Measurements from ENCODE around the gene MYMX. TPM values are rescaled to one million over a fixed set of nuclear protein-coding genes. Genes with fewer than 3 reads are reported as not detected.

The MYMX gene
- total RNA-seq, 2 donors from 2014 or later = 1.7 to 1.8 TPM

DNA sequence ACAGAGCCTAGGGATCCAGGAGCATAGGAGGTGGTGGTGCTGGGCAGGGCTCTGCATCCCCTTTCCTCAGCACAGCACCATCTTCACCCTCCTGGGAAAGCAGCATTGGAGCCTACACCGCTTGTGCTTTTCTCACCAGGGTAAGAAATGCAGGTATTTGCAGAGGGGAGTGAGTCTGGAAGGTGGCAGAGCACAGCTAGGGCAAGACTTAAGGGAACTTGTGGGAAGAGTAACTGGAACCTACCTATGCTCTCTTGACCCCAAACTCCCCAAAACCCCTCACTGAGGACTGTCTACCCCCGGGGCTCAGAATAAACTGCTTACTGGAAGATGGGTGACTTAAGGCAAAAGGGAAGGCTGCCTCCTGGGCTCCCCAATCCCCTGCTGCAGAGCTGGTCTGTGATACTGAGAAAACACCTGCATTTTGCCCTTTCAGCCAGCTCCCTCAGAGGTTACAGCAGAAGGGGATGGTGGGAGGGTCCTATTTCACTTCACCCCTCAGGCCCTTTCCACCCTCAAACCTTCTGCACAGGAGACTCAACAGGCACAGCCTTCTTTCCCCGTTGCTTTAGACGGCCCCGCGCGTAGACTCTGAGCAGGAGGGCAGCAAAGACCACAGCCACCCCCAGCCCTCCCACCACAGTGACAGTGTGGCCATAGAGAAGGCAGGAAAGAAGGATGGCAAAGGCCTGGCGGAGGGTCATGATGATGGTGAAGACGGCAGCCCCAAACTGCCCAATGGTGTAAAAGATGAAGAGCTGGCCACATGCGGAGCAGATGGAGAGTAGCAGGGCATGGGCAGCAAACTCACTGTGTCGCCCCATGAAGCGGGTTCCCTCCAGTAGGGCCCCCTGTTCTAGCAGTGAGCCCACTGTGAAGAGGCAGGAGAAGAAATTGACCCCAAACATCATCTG, 37.7 kb downstream of the MYMX start:
- H3K4me1 ChIP-seq (ENCODE audit: control insufficient read depth, insufficient read depth, low read length) = peaks cover 3% of the 10 kb centered on the region
- H3K9me3 ChIP-seq (ENCODE audit: control insufficient read depth, low read length) = no peaks in the 10 kb centered on the region
- H3K4me3 ChIP-seq (ENCODE audit: low read length) = no peak overlapping the region
- Mint-ChIP-seq H3K9me3 (no peaks in the 10 kb centered on the region), H3K4me1 (peaks cover 33% of the 10 kb centered on the region), H3K36me3 (ENCODE audit: low read depth) (peaks cover 64% of the 10 kb centered on the region), H3K27ac (peak overlapping the region; percentile 45), H3K27me3 (ENCODE audit: insufficient read depth) (no peaks in the 10 kb centered on the region), H3K4me3 (no peak overlapping the region)
- WGBS, 2 experiments (ENCODE audit: insufficient coverage in 1 of 2, insufficient read length in 1 of 2) = 89 to 92% methylated on average over 7 to 12 of the region's 12 CpGs
- no peaks in the 10 kb centered on the region for H3K27me3 ChIP-seq (ENCODE audit: control insufficient read depth, insufficient read depth, low read length, poor library complexity, severe bottlenecking)
- H3K27ac ChIP-seq (ENCODE audit: low read depth, low read length) = no peak overlapping the region
- peaks cover 60% of the 10 kb centered on the region for H3K36me3 ChIP-seq (ENCODE audit: control insufficient read depth, insufficient read depth, low read length)
- TF ChIP-seq, protein P1, sequence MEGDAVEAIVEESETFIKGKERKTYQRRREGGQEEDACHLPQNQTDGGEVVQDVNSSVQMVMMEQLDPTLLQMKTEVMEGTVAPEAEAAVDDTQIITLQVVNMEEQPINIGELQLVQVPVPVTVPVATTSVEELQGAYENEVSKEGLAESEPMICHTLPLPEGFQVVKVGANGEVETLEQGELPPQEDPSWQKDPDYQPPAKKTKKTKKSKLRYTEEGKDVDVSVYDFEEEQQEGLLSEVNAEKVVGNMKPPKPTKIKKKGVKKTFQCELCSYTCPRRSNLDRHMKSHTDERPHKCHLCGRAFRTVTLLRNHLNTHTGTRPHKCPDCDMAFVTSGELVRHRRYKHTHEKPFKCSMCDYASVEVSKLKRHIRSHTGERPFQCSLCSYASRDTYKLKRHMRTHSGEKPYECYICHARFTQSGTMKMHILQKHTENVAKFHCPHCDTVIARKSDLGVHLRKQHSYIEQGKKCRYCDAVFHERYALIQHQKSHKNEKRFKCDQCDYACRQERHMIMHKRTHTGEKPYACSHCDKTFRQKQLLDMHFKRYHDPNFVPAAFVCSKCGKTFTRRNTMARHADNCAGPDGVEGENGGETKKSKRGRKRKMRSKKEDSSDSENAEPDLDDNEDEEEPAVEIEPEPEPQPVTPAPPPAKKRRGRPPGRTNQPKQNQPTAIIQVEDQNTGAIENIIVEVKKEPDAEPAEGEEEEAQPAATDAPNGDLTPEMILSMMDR (conservative IDR thresholded peaks at IDR 0.05) = no peak
- no peak overlapping the region for H3K9ac ChIP-seq (ENCODE audit: extremely low read depth, low read length, poor library complexity, severe bottlenecking)
- DNase-seq = peak; percentile 73

DNA sequence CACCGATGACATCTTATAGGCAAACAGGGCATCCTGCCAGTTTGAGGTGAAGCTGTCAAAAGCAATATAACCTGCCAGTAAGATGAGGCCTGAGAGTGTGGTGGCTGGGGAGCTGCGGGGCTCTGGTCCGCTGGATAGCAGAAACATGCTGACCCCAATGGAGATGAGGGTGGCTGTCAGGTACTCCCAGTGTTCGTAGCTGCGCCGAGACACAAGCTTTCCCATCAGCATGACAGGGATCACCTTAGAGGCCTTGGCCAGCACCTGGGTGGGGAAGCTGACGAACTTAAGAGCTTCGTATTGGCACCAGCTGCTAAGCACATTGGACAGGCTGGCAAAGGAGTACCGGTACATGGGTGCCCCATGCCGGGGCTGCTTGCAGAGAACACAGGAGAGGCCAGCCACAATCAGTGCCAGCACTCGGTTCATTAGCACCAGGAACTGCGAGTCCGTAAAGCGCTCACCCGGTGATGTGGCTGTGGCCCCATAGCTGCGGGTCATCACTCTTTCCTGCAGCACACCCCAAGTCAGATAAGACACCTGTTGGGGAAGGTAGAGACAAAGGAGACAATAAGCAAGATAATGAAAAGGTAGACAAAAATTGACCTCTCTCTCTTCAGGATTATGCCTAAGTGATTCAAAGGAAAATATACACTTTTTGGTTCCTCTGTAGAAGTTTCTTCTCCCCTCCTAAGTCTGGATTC, 38.5 kb downstream of the MYMX start:
- Mint-ChIP-seq H3K27ac (peak overlapping the region; percentile 13), H3K9me3 (no peaks in the 10 kb centered on the region), H3K27me3 (ENCODE audit: insufficient read depth) (no peaks in the 10 kb centered on the region), H3K4me3 (peak overlapping the region; percentile 74), H3K4me1 (peaks cover 26% of the 10 kb centered on the region), H3K36me3 (ENCODE audit: low read depth) (peaks cover 56% of the 10 kb centered on the region)
- Histone ChIP-seq H3K36me3 (ENCODE audit: control insufficient read depth, insufficient read depth, low read length) (peaks cover 55% of the 10 kb centered on the region), H3K27me3 (ENCODE audit: control insufficient read depth, insufficient read depth, low read length, poor library complexity, severe bottlenecking) (no peaks in the 10 kb centered on the region), H3K9ac (ENCODE audit: extremely low read depth, low read length, poor library complexity, severe bottlenecking) (no peak overlapping the region), H3K9me3 (ENCODE audit: control insufficient read depth, low read length) (no peaks in the 10 kb centered on the region), H3K4me3 (ENCODE audit: low read length) (peak overlapping the region; percentile 96), H3K4me1 (ENCODE audit: control insufficient read depth, insufficient read depth, low read length) (peaks cover 3% of the 10 kb centered on the region), H3K27ac (ENCODE audit: low read depth, low read length) (no peak overlapping the region)
- TF ChIP-seq, protein P1 (conservative IDR thresholded peaks at IDR 0.05) = no peak
- DNase-seq = peak; percentile 70
- WGBS, 2 experiments (ENCODE audit: insufficient coverage in 1 of 2, insufficient read length in 1 of 2) = 88 to 92% methylated on average over 15 to 16 of the region's 16 CpGs

DNA sequence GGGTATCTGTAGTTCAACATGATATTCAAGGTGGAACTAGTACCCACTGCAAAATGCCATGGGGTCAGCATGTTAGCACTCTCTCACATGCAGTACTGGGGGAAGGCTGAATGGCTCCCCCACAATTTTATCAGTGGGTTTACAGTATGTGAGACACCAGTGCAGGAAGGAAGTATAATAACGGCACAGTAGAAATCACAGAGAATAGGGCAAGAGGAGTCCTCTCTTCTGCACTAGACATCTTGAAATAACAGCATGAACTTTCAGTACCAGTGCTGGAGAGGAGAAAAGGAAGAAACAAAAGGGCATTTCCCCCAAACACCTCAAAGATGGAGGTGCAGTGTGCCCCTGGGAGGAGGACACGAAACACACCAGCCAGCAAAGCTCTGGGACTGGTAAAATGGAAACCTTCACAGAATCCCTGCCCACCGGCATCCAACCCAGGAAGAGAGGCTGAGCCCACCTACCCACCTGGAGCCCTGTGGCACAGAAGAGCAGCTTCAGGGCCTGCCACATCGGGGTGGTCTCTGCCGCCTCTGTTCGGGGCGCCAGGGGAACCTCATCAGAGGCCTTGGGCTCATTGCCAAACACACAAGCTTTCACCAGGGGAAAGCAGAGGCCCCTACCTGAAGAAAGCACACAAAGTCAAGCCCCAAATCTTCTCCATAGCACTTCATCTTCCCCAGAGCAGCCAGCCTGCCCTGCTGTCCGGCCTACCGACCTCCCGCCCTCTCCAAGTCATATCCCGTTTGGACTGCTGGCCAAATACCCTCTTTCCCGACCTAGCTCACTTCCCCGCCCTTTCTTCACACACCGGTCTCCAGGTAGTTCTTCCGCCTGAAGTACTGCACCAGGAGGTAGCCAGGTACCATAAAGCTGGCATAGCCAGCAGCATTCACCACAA, 39.4 kb downstream of the MYMX start:
- Mint-ChIP-seq H3K4me3 (peak overlapping the region; percentile 74), H3K9me3 (no peaks in the 10 kb centered on the region), H3K36me3 (ENCODE audit: low read depth) (peaks cover 48% of the 10 kb centered on the region), H3K27ac (peak overlapping the region; percentile 78), H3K4me1 (peaks cover 24% of the 10 kb centered on the region), H3K27me3 (ENCODE audit: insufficient read depth) (no peaks in the 10 kb centered on the region)
- Histone ChIP-seq H3K27ac (ENCODE audit: low read depth, low read length) (peak overlapping the region; percentile 92), H3K36me3 (ENCODE audit: control insufficient read depth, insufficient read depth, low read length) (peaks cover 46% of the 10 kb centered on the region), H3K27me3 (ENCODE audit: control insufficient read depth, insufficient read depth, low read length, poor library complexity, severe bottlenecking) (no peaks in the 10 kb centered on the region), H3K9me3 (ENCODE audit: control insufficient read depth, low read length) (no peaks in the 10 kb centered on the region), H3K4me3 (ENCODE audit: low read length) (peak overlapping the region; percentile 96), H3K9ac (ENCODE audit: extremely low read depth, low read length, poor library complexity, severe bottlenecking) (peak overlapping the region; percentile 64), H3K4me1 (ENCODE audit: control insufficient read depth, insufficient read depth, low read length) (peaks cover 3% of the 10 kb centered on the region)
- TF ChIP-seq, protein P1 (conservative IDR thresholded peaks at IDR 0.05) = no peak
- DNase-seq = no peak
- 20 to 36% methylated on average over 8 to 15 of the region's 15 CpGs for WGBS, 2 experiments (ENCODE audit: insufficient coverage in 1 of 2, insufficient read length in 1 of 2)

All from endodermal cell (in vitro differentiated cells).